BLaER1 (cell line): ENCODE results near the gene CEP295NL.

Experiments
- H3K27ac ChIP-seq: shearing (Covaris generic); formaldehyde crosslinking; 2 replicates; pipeline ENCODE4 v1.8.1; 2022
- H3K27me3 ChIP-seq: shearing (Covaris generic); formaldehyde crosslinking; 2 replicates; pipeline ENCODE4 v1.8.1; 2022
- H3K36me3 ChIP-seq: shearing (Covaris generic); formaldehyde crosslinking; 2 replicates; pipeline ENCODE4 v1.8.1; 2022
- H3K4me1 ChIP-seq: shearing (Covaris generic); formaldehyde crosslinking; 2 replicates; pipeline ENCODE4 v1.8.1; 2022
- H3K4me2 ChIP-seq: shearing (Covaris generic); formaldehyde crosslinking; 2 replicates; pipeline ENCODE4 v1.8.1; 2022
- H3K4me3 ChIP-seq: shearing (Covaris generic); formaldehyde crosslinking; 2 replicates; pipeline ENCODE4 v1.8.1; 2022
- H3K9ac ChIP-seq: shearing (Covaris generic); formaldehyde crosslinking; 2 replicates; pipeline ENCODE4 v1.8.1; 2022
- H3K9me3 ChIP-seq: shearing (Covaris generic); formaldehyde crosslinking; 2 replicates; pipeline ENCODE4 v1.8.1; 2022
- H4K20me1 ChIP-seq: shearing (Covaris generic); formaldehyde crosslinking; 2 replicates; pipeline ENCODE4 v1.8.1; 2022
- Cebpa-rat ChIP-seq: shearing (Covaris generic); IDR thresholded peaks from 2 replicates; pipeline ENCODE4 v1.8.1; 2022

Gene CEP295NL

DNA sequence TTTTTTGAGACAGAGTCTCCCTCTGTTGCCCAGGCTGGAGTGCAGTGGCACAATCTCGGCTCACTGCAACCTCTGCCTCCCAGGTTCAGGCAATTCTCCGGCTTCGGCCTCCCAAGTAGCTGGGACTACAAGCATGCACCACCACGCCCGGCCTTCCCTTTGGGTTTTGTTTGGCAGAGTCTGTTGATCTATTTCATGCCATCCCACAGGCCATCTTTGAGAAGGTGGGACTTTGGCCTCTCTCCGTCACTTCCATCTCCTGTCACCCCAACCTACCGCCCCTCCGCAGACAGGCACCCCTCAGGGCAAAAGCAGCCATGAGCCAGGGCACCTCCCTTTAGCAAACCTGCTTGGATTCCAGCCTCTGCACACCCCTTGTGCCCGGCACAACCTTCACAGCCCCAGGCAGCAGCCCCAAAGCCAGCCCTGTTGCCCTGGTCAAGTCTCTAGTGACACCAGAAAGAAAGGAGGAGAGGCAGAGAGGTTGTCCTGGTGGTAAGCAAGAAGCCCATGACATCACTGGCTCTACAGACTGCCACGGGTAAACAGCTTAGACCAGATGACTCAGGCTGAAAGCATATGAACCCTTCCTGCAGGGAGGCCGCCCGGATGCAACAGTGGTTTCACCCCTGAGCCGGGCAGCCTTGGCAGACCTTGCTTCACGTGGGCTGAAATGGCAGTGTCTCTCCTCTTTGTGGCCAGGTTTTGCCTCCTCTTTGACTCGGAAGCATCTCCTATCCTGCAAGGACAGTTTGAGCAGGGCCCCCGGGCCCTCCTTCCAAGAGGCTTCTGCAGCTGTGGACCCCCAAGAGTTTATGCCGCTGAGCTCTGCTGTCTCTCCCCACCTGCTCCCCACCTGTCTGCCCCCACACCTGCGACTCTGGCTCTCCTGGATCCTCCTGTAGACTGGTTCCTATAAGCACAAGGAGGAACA lies 30.3 kb upstream of the CEP295NL start:
- no peaks in the 10 kb centered on the region for H3K36me3 ChIP-seq
- no peak for TF ChIP-seq Cebpa-rat
- no peaks in the 10 kb centered on the region for H3K9me3 ChIP-seq
- peaks cover 38% of the 10 kb centered on the region for H3K4me1 ChIP-seq
- H4K20me1 ChIP-seq = no peaks in the 10 kb centered on the region
- H3K4me2 ChIP-seq = peak overlapping the region; percentile 93
- peak overlapping the region; percentile 80 for H3K27ac ChIP-seq
- no peaks in the 10 kb centered on the region for H3K27me3 ChIP-seq
- H3K9ac ChIP-seq = peak overlapping the region; percentile 61
- peak overlapping the region; percentile 44 for H3K4me3 ChIP-seq

DNA sequence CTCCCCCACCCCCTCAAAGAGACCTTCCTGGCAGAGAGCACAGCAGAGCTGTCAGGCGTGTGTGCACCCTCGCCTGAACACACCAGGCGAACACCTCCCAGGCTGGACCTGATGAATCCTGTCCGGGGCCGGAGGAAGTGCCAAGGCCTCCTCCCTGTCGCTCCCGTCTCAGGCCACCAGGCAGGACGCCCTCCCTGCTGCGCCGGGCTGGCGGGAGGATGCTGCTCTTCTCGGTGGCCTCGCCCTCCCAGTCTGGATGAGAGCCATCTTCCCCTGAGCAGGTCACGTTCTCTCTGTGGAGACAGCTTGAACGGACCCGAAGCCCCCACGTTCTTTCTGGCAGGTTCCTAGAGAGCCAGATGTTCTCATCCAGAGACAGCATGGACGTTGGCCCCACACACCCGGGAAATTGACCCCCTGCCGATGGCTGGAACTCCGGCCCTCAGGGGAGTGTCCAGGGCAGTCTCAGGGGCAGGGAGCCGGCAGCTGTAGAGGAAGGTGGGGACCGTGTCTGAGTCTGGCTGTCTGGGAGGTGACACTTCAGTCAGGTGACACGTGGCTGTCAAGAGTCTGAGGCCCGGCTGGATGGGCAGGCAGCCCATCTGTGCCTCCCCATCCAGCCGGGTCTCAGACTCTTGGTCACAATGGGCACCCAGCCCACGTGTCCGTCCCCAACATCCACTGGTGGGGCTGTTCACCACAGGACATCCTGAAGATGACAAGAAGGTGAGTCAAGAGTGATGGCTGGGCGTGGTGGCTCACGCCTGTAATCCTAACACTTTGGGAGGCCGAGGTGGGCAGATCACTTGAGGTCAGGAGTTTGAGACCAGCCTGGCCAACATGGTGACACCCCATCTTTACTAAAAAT lies 27.1 kb upstream of the CEP295NL start:
- no peak for TF ChIP-seq Cebpa-rat
- Histone ChIP-seq H3K9ac (no peak overlapping the region), H3K4me2 (no peak overlapping the region), H3K9me3 (no peaks in the 10 kb centered on the region), H3K4me1 (peaks cover 41% of the 10 kb centered on the region), H3K36me3 (no peaks in the 10 kb centered on the region), H4K20me1 (no peaks in the 10 kb centered on the region), H3K4me3 (no peak overlapping the region), H3K27me3 (no peaks in the 10 kb centered on the region), H3K27ac (no peak overlapping the region)

DNA sequence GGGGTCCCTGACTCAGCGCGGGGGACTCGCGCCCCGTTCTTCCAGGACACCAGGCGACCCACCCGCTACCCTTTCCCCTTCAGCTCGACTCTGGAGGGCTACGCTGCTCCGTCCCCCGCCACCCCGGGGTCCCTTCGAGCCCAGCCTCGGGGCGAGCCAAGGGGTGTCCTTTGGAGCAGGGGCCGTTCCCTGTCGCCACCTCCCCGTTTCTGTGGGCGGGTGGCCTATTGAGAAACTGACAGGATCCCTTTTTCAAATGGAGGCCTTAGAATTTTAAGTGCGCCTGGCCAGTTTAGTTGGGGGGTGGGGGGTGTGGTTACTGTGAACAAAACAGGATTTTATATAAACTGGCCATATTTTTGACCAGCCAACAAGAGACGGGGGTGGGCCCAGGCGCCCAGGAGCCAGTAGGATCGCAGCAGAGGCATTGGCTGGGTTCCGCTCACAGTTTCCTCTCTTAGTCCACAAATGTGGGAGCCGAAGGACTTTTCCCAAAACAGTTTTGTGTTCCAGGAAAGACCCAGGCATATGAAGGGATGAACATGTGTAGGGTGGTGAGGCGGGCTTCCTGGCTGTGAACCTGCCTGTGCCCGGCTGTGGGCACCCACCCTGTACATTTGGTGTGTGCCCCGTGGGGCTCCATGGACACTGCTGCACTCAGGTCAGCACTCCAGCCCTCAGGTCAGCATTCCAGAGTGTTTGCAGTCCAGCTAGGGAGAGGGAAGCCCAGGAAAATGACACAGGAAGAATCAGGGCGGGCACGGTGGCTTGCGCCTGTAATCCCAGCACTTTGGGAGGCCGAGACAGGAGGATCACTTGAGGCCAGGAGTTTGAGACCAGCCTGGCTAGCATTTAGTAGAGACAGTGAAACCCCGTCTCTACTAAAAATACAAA lies 22.9 kb upstream of the CEP295NL start:
- TF ChIP-seq Cebpa-rat = no peak
- H3K36me3 ChIP-seq = peaks cover 15% of the 10 kb centered on the region; the same call in 1 of the 2 replicates
- no peaks in the 10 kb centered on the region for H3K9me3 ChIP-seq
- peaks cover 40% of the 10 kb centered on the region for H3K4me1 ChIP-seq
- H3K4me3 ChIP-seq = peak overlapping the region; percentile 78
- H3K27me3 ChIP-seq = no peaks in the 10 kb centered on the region
- peak overlapping the region; percentile 81 for H3K9ac ChIP-seq
- peaks cover 34% of the 10 kb centered on the region for H4K20me1 ChIP-seq
- H3K27ac ChIP-seq = peak overlapping the region; percentile 86
- peak overlapping the region; percentile 92 for H3K4me2 ChIP-seq

DNA sequence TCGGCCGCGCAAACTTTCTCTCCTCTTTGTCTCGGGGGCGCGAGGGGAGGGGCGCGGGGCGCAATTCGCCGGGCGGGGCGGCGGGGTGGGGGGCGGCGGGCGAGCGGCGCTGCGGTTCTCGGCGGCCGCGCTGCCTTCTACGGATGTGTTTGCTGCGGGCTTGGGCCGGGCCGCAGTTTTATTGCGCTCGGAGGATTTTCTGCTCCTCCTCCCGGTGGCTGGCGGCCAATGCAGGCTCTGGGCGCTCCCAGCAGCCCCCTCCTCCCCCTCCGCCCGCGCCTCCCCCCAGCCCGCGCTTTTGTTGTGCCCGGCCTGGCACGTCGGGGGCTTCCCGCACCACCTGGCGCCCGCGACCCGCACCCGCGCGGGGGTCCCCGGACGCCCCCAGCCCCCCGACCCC lies 22.2 kb upstream of the CEP295NL start, which contains the start of gene TIMP2:
Gene TIMP2 (minus strand): TSS at position 154 of the 400 bp plus-strand sequence. CDS start 299 bp downstream, outside the sequence.
- H3K27me3 ChIP-seq = no peaks in the 10 kb centered on the region
- peak within 1 kb of the TSS; percentile 86 for H3K9ac ChIP-seq
- peak within 1 kb of the TSS; percentile 78 for H3K4me3 ChIP-seq
- H3K27ac ChIP-seq = peak within 1 kb of the TSS; percentile 86
- H3K36me3 ChIP-seq = peaks cover 21% of the 10 kb centered on the region; the same call in 1 of the 2 replicates
- peaks cover 41% of the 10 kb centered on the region for H4K20me1 ChIP-seq
- TF ChIP-seq Cebpa-rat = no peak
- H3K4me1 ChIP-seq = peaks cover 46% of the 10 kb centered on the region
- peak within 1 kb of the TSS; percentile 97 for H3K4me2 ChIP-seq
- H3K9me3 ChIP-seq = no peaks in the 10 kb centered on the region

DNA sequence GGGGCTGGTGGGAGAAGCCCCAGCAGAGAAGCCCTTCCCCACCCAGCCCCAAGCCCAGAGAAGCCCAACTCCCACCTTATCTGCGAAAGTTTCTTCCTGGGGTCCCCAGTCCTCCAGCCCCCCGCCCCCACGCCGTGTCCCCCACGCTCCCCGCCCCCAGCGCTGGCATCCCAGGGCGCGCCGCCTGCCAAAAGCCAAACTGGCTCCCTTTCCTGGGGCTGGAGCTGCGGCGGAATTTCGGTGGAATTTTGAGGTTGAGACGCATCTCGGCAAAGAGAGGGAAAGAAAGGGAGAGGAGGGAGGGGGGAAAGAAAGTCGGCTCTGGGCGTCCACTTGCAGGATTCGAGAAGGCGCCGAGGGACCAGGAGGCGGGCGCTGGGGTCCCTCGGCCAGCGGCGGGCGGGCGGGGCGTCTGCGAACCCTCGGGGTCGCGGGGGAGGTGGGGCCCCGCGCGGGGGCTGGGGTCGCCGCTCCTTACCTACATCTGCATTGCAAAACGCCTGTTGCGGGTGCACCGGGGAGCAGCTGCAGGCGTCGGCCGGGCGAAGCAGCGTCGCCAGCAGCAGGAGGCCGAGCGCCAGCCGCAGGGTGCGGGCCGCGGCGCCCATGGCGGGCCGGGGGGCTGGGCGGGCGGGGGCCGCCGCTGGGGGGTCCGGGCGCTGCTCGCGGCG lies 21.6 kb upstream of the CEP295NL start:
- no peak for TF ChIP-seq Cebpa-rat
- peaks cover 52% of the 10 kb centered on the region for H3K4me1 ChIP-seq
- peaks cover 47% of the 10 kb centered on the region for H4K20me1 ChIP-seq
- H3K4me2 ChIP-seq = peak overlapping the region; percentile 97
- no peaks in the 10 kb centered on the region for H3K27me3 ChIP-seq
- peaks cover 21% of the 10 kb centered on the region; the same call in 1 of the 2 replicates for H3K36me3 ChIP-seq
- H3K4me3 ChIP-seq = peak overlapping the region; percentile 78
- H3K9ac ChIP-seq = peak overlapping the region; percentile 86
- H3K27ac ChIP-seq = peak overlapping the region; percentile 75
- H3K9me3 ChIP-seq = no peaks in the 10 kb centered on the region

DNA sequence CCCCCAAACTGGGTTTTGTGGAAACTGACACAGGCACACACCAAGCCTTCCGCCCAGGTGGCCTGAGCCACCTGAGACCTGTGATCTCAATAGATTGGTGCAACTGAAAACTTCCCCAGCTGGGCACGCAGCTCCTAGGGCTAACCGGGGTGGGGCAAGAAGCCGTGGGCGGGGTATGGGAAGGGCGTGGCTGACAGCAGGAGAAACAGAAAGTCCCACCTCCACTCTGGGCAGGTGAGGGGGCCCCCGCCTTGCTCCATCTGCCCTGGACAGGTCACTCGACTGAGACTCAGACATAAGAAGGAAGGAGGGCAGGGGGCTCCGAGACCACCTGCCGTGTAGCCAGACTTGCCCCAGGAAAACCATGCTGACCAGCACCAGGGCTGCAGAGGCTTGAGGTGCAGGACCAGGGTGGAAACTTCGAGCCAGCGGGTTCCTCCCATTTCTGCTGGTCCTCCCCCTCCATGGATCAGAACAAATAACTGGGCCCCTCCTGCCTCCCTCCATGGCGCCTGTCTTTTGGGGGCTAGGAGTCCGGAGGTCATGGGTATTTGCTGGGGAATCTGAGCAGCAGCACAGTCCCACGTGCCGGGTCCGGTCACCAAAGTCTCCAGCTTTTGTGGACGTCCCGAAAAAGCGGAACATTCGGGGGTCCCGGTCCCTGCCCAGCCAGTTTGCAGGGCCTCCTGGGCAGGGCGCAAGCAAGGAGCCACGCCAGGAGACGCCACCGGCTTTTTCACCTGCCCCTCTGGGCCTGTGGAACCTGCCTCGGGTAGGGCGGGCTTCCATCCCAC lies 20.9 kb upstream of the CEP295NL start:
- Histone ChIP-seq H3K4me2 (peak overlapping the region; percentile 97), H3K36me3 (peaks cover 25% of the 10 kb centered on the region; the same call in 1 of the 2 replicates), H3K9ac (peak overlapping the region; percentile 86), H4K20me1 (peaks cover 54% of the 10 kb centered on the region), H3K27ac (peak overlapping the region; percentile 75), H3K4me1 (peaks cover 60% of the 10 kb centered on the region), H3K9me3 (no peaks in the 10 kb centered on the region), H3K4me3 (peak overlapping the region; percentile 78), H3K27me3 (no peaks in the 10 kb centered on the region)
- TF ChIP-seq Cebpa-rat = no peak

DNA sequence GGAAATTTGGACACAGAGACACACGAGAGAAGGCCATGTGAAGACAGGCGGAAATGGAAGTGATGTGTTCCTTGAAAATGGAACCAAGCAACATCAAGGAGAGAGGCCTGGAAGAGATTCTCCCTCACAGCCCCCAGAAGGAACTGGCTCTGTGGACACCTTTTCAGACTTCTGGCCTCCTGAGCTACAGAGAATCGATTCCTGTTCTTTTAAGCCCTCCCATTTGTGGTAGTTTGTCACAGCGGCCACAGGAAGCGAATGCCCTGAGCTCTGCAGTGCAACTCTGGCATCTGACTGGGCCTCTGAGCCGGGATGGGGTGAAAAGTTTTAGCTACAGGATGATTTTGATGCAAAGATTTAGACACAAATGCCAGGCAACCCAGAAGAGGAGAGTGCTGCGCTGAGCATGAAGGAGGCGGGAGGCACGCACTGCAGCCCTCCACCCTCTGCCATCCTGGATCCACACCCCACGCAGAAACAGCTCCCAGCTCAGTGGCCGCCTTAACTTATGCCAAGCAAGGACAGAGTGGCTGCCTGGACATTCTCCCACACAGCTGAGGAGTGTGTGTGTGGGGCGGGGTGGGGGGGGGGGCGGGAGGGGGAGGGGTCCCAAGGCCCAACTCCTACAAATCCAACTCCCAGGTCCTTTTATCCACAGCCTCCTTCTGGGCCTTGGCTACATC lies 20.0 kb upstream of the CEP295NL start:
- peak overlapping the region; percentile 97 for H3K4me2 ChIP-seq
- H4K20me1 ChIP-seq = peaks cover 63% of the 10 kb centered on the region
- H3K9me3 ChIP-seq = no peaks in the 10 kb centered on the region
- H3K27ac ChIP-seq = peak overlapping the region; percentile 56
- H3K27me3 ChIP-seq = no peaks in the 10 kb centered on the region
- peak overlapping the region; percentile 63 for H3K9ac ChIP-seq
- TF ChIP-seq Cebpa-rat = no peak
- H3K4me3 ChIP-seq = peak overlapping the region; percentile 78
- peaks cover 69% of the 10 kb centered on the region for H3K4me1 ChIP-seq
- H3K36me3 ChIP-seq = peaks cover 25% of the 10 kb centered on the region; the same call in 1 of the 2 replicates
